Esophagus squamous epithelium (tissue), 5 donors: ENCODE results near the gene TMEM86A. TPM values are rescaled to one million over a fixed set of nuclear protein-coding genes. Genes with fewer than 3 reads are reported as not detected.

Experiments
- DNase-seq: peaks from one replicate; lab custom pipeline; 2025; lab: John Stamatoyannopoulos, UW
- H3K27ac ChIP-seq, 4 donors: fragments of 200-600 bp; sonication (generic); one replicate each; pipeline ENCODE4 v1.5.1; 2016 to 2019; ENCODE audit warnings: mild to moderate bottlenecking in 1 of 4
- H3K27me3 ChIP-seq, 4 donors: fragments of 200-600 bp; sonication (generic); 1 replicate in 3 of 4; 2 replicates in 1 of 4; pipeline versions ENCODE4 v1.5.1 to v1.6.0; 2017 to 2021; ENCODE audit warnings: antibody characterized with exemption in 1 of 4
- H3K36me3 ChIP-seq, 3 donors: fragments of 200-600 bp; sonication (generic); one replicate each; pipeline ENCODE4 v1.5.1; 2016 to 2019
- H3K4me1 ChIP-seq, 3 donors: fragments of 200-600 bp; sonication (generic); one replicate each; pipeline ENCODE4 v1.5.1; 2017 to 2019
- H3K4me3 ChIP-seq, 4 donors: fragments of 200-600 bp; sonication (generic); 1 replicate in 3 of 4; 2 replicates in 1 of 4; pipeline ENCODE4 v1.5.1; 2016 to 2019; ENCODE audit warnings: mild to moderate bottlenecking in 2 of 4, moderate library complexity in 1 of 4
- H3K9me3 ChIP-seq, 3 donors: fragments of 200-600 bp; sonication (generic); one replicate each; pipeline ENCODE4 v1.5.1; 2016 to 2019
- CTCF ChIP-seq, 6 experiments: fragments of 450-650 bp in 4 of 6; fragments of 200-600 bp in 2 of 6; sonication (generic) in 2 of 6; IDR thresholded peaks; one replicate each; pipeline ENCODE4 v1.5.1; 2016 to 2019; ENCODE audit warnings: antibody characterized with exemption in 6 of 6, mild to moderate bottlenecking in 4 of 6, moderate library complexity in 4 of 6
- POLR2A ChIP-seq, 4 donors: fragments of 450-650 bp; IDR thresholded peaks; one replicate each; pipeline ENCODE4 v1.6.1; 2017; ENCODE audit warnings: antibody characterized with exemption in 4 of 4, mild to moderate bottlenecking in 4 of 4, moderate library complexity in 3 of 4
- WGBS, 2 donors: methylation state at CpG; one replicate each; pipeline ENCODE4 v1.1.5; 2018; 5-methylcytosine and 5-hydroxymethylcytosine counted together
- intact Hi-C: fragments of 100-400 bp; cut with DNase I; formaldehyde crosslinking; loops from one replicate; pipeline ENCODE4 v1.15.0; 2022
- total RNA-seq, 4 donors: library from RNA; depleted of rRNA; stranded (reverse); fragments of >200 nt; gene quantifications; one replicate each; pipeline ENCODE4 v1.1.0, GENCODE V29; 2016
- donor health status: DM: yes; HTN: yes; CAD: no.

Gene TMEM86A
- total RNA-seq, 4 donors from 2014 or later: 0.97 to 4.8 (median 1.5) TPM

GRCh38 chr11:18730020-18730419, 31.4 kb downstream of the TMEM86A start:
- intact Hi-C loops: no loop called here
- H3K27ac ChIP-seq: no peak overlapping the region
- H3K4me1 ChIP-seq: peaks cover 0 to 6% (median 0%) of the 10 kb centered on the region in 3 donors
- no peaks in the 10 kb centered on the region for H3K36me3 ChIP-seq
- peaks cover 0 to 11% (median 0%) of the 10 kb centered on the region in 4 donors for H3K27me3 ChIP-seq
- TF ChIP-seq CTCF (IDR thresholded peaks at IDR 0.05): no peak
- no peak for TF ChIP-seq POLR2A (IDR thresholded peaks at IDR 0.05)
- no peak overlapping the region for H3K4me3 ChIP-seq
- H3K9me3 ChIP-seq: no peaks in the 10 kb centered on the region
- DNase-seq: no peak
- 89 to 90% methylated on average over 9 of the region's 9 CpGs for WGBS, 2 donors

DNA sequence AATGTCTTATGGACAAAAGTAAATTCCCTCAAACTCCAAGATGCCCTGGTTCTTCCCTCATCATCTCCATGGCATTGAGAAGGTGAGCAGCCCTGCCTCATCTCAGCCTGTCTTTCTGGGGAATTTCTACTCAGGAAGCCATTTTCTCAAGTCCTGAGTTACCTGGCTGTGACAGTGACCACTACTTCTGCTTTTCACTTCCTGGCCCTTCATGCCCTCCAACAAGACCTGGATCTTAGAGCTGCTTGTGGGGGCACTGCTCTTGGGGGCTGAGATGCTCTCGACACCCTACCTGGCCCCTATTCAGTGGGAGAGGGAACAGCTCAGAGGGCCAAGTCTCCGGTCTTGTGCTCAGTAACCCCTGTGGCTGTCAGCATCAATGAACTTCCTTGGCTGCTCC, 32.9 kb downstream of the TMEM86A start:
- Histone ChIP-seq H3K9me3 (no peaks in the 10 kb centered on the region), H3K4me3 (no peak overlapping the region), H3K27ac (no peak overlapping the region), H3K36me3 (no peaks in the 10 kb centered on the region), H3K4me1 (peaks cover 0 to 6% (median 0%) of the 10 kb centered on the region in 3 donors), H3K27me3 (peaks cover 0 to 20% (median 0%) of the 10 kb centered on the region in 4 donors)
- DNase-seq: no peak
- WGBS, 2 donors: 66 to 93% methylated on average over 2 of the region's 2 CpGs
- intact Hi-C loops: no loop called here
- TF ChIP-seq CTCF (IDR thresholded peaks at IDR 0.05) (no peak), POLR2A (IDR thresholded peaks at IDR 0.05) (no peak)

DNA sequence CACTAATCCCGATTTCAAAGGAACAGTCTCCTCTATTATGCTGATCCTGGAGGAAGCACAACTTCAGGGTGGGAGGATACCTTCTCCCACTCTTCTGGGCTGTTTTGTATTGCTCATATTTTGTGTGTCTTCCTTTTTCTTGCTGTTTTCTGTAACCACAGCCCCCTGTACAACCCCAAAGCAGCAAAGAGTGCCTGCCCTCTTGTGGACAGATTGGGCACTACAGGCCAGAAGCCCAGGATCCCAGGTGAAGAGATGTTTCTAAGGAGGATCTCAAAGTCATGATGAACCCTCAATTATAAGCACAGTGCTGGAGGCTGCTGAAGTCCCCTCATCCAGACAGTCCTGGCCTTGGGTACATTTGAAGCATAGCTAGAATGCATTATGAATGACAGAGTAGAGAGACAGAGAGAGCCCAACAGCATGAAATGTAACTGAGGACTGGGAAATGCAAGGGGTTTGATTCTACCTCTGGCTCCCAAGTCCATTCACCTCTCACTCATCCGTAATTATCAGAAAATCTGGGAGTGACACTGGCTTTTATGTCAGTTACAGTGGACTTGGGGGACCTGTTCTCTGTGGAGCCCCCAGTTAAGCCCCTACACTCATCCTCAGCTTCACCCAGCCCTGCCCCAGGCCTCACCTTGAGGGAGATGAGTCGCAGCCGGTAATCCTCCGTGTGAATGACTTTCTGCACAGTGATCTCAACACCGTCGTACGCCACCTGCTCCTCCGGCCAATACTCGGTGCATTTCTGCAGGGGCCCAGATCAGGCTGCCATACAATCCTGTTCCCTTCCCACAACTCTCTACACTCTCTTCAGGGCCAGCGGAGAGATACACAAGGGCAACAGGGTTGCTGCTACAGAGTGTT, 33.6 kb downstream of the TMEM86A start:
- 48 to 57% methylated on average over 10 to 11 of the region's 11 CpGs for WGBS, 2 donors
- no peak overlapping the region for H3K4me3 ChIP-seq
- no peak overlapping the region for H3K27ac ChIP-seq
- peaks cover 0 to 6% (median 0%) of the 10 kb centered on the region in 3 donors for H3K4me1 ChIP-seq
- DNase-seq: no peak
- TF ChIP-seq CTCF (IDR thresholded peaks at IDR 0.05): peak; percentile 80 to 98 (median 90)
- no peak for TF ChIP-seq POLR2A (IDR thresholded peaks at IDR 0.05)
- H3K27me3 ChIP-seq: peaks cover 0 to 24% (median 0%) of the 10 kb centered on the region in 4 donors
- H3K9me3 ChIP-seq: no peaks in the 10 kb centered on the region
- no peaks in the 10 kb centered on the region for H3K36me3 ChIP-seq
- intact Hi-C loops: no loop called here

- 81 to 87% methylated on average over 12 to 15 of the region's 16 CpGs for WGBS, 2 donors
- H3K4me1 ChIP-seq: no peaks in the 10 kb centered on the region
- H3K9me3 ChIP-seq: no peaks in the 10 kb centered on the region
- H3K4me3 ChIP-seq: no peak overlapping the region
- peaks cover 0 to 24% (median 0%) of the 10 kb centered on the region in 4 donors for H3K27me3 ChIP-seq
- no peak for DNase-seq
- H3K36me3 ChIP-seq: no peaks in the 10 kb centered on the region
- intact Hi-C loops: no loop called here
- H3K27ac ChIP-seq: no peak overlapping the region
- no peak for TF ChIP-seq POLR2A (IDR thresholded peaks at IDR 0.05)
- TF ChIP-seq CTCF (IDR thresholded peaks at IDR 0.05): no peak
These were observed 34.6 kb downstream of the TMEM86A start for GRCh38 chr11:18733202-18733601.

DNA sequence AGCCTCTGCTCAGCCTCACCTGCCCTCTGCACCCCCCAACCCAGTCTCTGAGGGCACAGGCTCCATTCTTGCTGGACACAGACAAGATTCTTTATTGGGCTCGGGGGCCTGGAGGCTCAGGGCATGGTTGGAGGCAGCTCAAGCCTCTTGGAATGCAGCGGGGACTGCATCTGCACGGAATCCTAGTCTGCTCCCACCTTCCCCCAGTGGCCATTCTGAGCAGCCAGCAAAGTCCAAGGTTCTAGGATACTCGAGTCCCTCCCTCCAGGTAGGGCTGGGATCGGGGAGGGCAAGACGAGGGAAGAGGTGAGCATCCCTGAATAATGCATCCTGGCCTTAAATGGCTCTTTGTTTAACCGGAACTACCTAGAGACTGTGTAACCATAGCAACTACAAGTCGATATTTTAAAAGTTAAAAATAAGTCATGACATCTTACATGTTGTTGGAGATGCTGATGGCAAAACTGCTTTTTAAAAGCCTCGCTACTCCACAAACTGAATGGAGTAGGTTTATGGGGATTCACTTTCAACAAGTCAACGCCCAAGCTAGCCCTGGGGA, 38.1 kb downstream of the TMEM86A start:
- peaks cover 0 to 24% (median 0%) of the 10 kb centered on the region in 4 donors for H3K27me3 ChIP-seq
- no peaks in the 10 kb centered on the region for H3K36me3 ChIP-seq
- no peak overlapping the region for H3K4me3 ChIP-seq
- H3K4me1 ChIP-seq: no peaks in the 10 kb centered on the region
- WGBS, 2 donors: 52 to 53% methylated on average over 5 to 8 of the region's 10 CpGs
- no peak overlapping the region for H3K27ac ChIP-seq
- TF ChIP-seq POLR2A (IDR thresholded peaks at IDR 0.05): no peak
- no peak for TF ChIP-seq CTCF (IDR thresholded peaks at IDR 0.05)
- intact Hi-C loops: no loop called here
- no peaks in the 10 kb centered on the region for H3K9me3 ChIP-seq
- no peak for DNase-seq
